ENCODE results near the gene WDR35. TPM values are rescaled to one million over a fixed set of nuclear protein-coding genes. Genes with fewer than 3 reads are reported as not detected.
"Not testable (repeated sequence)": the region's sequence is repeated elsewhere in the genome, so short reads cannot be mapped to it uniquely, and the experiment has no call there.

WDR35 gene
- total RNA-seq, 1 experiment from 2014 or later, result 16.7 TPM

- no peak overlapping the region for H3K27ac Mint-ChIP-seq
- peaks cover 53 to 65% (median 55%) of the 10 kb centered on the region in 3 experiments for H3K36me3 Mint-ChIP-seq (ENCODE audit: insufficient read depth in 1 of 3, low read depth in 3 of 3)
- H2BK5ac ChIP-seq (ENCODE audit: insufficient read length, low read length), result no peak overlapping the region
- no peak overlapping the region for H3K27ac ChIP-seq (ENCODE audit: insufficient read length, low read depth, low read length)
- no peak overlapping the region for H2BK15ac ChIP-seq (ENCODE audit: low read depth, low read length)
- no peaks in the 10 kb centered on the region for H3K27me3 Mint-ChIP-seq (ENCODE audit: low read depth)
- no peak overlapping the region for H4K8ac ChIP-seq (replicated peaks; ENCODE audit: insufficient read length, low read depth, low read length)
- no peaks in the 10 kb centered on the region for H3K27me3 ChIP-seq (ENCODE audit: insufficient read depth, low read length)
- H3K4me3 Mint-ChIP-seq, result no peak overlapping the region
- H3K79me1 ChIP-seq (ENCODE audit: insufficient read depth, low read depth, low read length, poor library complexity, severe bottlenecking), result no peaks in the 10 kb centered on the region
- H3K23me2 ChIP-seq (ENCODE audit: insufficient read length, low read depth, low read length, poor library complexity, severe bottlenecking), result no peaks in the 10 kb centered on the region
- no peak overlapping the region for H2BK12ac ChIP-seq (ENCODE audit: insufficient read length, low read depth, low read length)
- H2BK120ac ChIP-seq (ENCODE audit: low read depth, low read length, poor library complexity, severe bottlenecking), result no peak overlapping the region
- H3K23ac ChIP-seq (ENCODE audit: insufficient read length, low read depth, low read length), result no peak overlapping the region
- no peak for TF ChIP-seq CTCF (conservative IDR thresholded peaks at IDR 0.05)
- no peak overlapping the region for H4K91ac ChIP-seq (ENCODE audit: insufficient read length, low read depth, low read length)
- H3K4me2 ChIP-seq (ENCODE audit: insufficient read depth, insufficient read length, low read length), result no peak overlapping the region
- peaks cover 16 to 21% of the 10 kb centered on the region in 2 experiments for H3K9me3 Mint-ChIP-seq
- no peak overlapping the region for H3K56ac ChIP-seq (ENCODE audit: insufficient read length, low read depth, low read length)
- H3K79me2 ChIP-seq (ENCODE audit: insufficient read depth, low read length), result no peaks in the 10 kb centered on the region
- no peak overlapping the region for H2AK5ac ChIP-seq (ENCODE audit: insufficient read length, low read length)
- H2AFZ ChIP-seq (ENCODE audit: low read length), result no peak overlapping the region
- no peaks in the 10 kb centered on the region for H3K4me1 ChIP-seq (ENCODE audit: insufficient read depth, low read length)
- no peak overlapping the region for H2BK20ac ChIP-seq (ENCODE audit: low read depth, low read length, poor library complexity, severe bottlenecking)
- peaks cover 3 to 8% of the 10 kb centered on the region in 2 experiments; a peak in 3 of 4 replicates for H3K4me1 Mint-ChIP-seq
- no peak overlapping the region for H3T11ph ChIP-seq (ENCODE audit: low read length)
- no peak for DNase-seq
- no peak overlapping the region for H3K9ac ChIP-seq (ENCODE audit: extremely low read depth, insufficient read length, low read length)
- no peak overlapping the region for H3K14ac ChIP-seq (ENCODE audit: insufficient read depth, low read length)
- no peak overlapping the region for H4K5ac ChIP-seq (ENCODE audit: insufficient read length, low read depth, low read length)
- H4K20me1 ChIP-seq (ENCODE audit: control insufficient read depth, insufficient read depth, insufficient read length), result no peaks in the 10 kb centered on the region
- peaks cover 8% of the 10 kb centered on the region for H3K9me3 ChIP-seq (ENCODE audit: control insufficient read depth, low read depth, low read length)
- no peak overlapping the region for H3K18ac ChIP-seq (ENCODE audit: insufficient read length, low read depth, low read length)
- H3K4ac ChIP-seq (ENCODE audit: low read depth, low read length), result no peak overlapping the region
Observed at GRCh38 chr2:19929226-19929625, 60.7 kb downstream of the WDR35 start.

GRCh38 chr2:19927816-19928215 lies 62.1 kb downstream of the WDR35 start:
- not testable (repeated sequence) for H3K4me2 ChIP-seq (ENCODE audit: insufficient read depth, insufficient read length, low read length); H2AFZ ChIP-seq (ENCODE audit: low read length); H4K8ac ChIP-seq (replicated peaks; ENCODE audit: insufficient read length, low read depth, low read length); H3K23ac ChIP-seq (ENCODE audit: insufficient read length, low read depth, low read length); H3K27me3 ChIP-seq (ENCODE audit: insufficient read depth, low read length); H3K27ac ChIP-seq (ENCODE audit: insufficient read length, low read depth, low read length); H3K27me3 Mint-ChIP-seq (ENCODE audit: low read depth); H3K27ac Mint-ChIP-seq; H2AK5ac ChIP-seq (ENCODE audit: insufficient read length, low read length); H3T11ph ChIP-seq (ENCODE audit: low read length); H3K79me2 ChIP-seq (ENCODE audit: insufficient read depth, low read length); H3K9me3 ChIP-seq (ENCODE audit: control insufficient read depth, low read depth, low read length); H3K18ac ChIP-seq (ENCODE audit: insufficient read length, low read depth, low read length); H3K4me3 Mint-ChIP-seq; H2BK12ac ChIP-seq (ENCODE audit: insufficient read length, low read depth, low read length); H2BK20ac ChIP-seq (ENCODE audit: low read depth, low read length, poor library complexity, severe bottlenecking); H3K23me2 ChIP-seq (ENCODE audit: insufficient read length, low read depth, low read length, poor library complexity, severe bottlenecking); H4K20me1 ChIP-seq (ENCODE audit: control insufficient read depth, insufficient read depth, insufficient read length); H2BK15ac ChIP-seq (ENCODE audit: low read depth, low read length); H2BK5ac ChIP-seq (ENCODE audit: insufficient read length, low read length); H3K9ac ChIP-seq (ENCODE audit: extremely low read depth, insufficient read length, low read length); H3K56ac ChIP-seq (ENCODE audit: insufficient read length, low read depth, low read length); H4K91ac ChIP-seq (ENCODE audit: insufficient read length, low read depth, low read length); H3K4me1 ChIP-seq (ENCODE audit: insufficient read depth, low read length); DNase-seq; H2BK120ac ChIP-seq (ENCODE audit: low read depth, low read length, poor library complexity, severe bottlenecking); H3K14ac ChIP-seq (ENCODE audit: insufficient read depth, low read length); H4K5ac ChIP-seq (ENCODE audit: insufficient read length, low read depth, low read length); H3K4ac ChIP-seq (ENCODE audit: low read depth, low read length); H3K79me1 ChIP-seq (ENCODE audit: insufficient read depth, low read depth, low read length, poor library complexity, severe bottlenecking); H3K4me1 Mint-ChIP-seq
- peaks cover 16 to 21% of the 10 kb centered on the region in 2 experiments for H3K9me3 Mint-ChIP-seq
- WGBS (ENCODE audit: extremely low coverage, insufficient read length, low lambda C conversion rate), result no CpG with 5 or more reads among the region's 1 CpG
- H3K36me3 Mint-ChIP-seq (ENCODE audit: insufficient read depth in 1 of 3, low read depth in 3 of 3), result peaks cover 57 to 71% (median 62%) of the 10 kb centered on the region in 3 experiments

Measured in H9 (cell line).